Fibroblast of villous mesenchyme (primary cell): ENCODE results near the gene USP35. TPM values are rescaled to one million over a fixed set of nuclear protein-coding genes. Genes with fewer than 3 reads are reported as not detected.

Experiments used
- DNase-seq: peaks from one replicate; pipeline ENCODE4 v3.0.0-alpha.2; 2010; ENCODE audit warnings: low read depth
- H3K4me3 ChIP-seq: 2 replicates; pipeline ENCODE4 v1.5.1; 2011; ENCODE audit warnings: low read depth, mild to moderate bottlenecking, low read length
- total RNA-seq: library from RNA; depleted of rRNA; stranded (reverse); fragments of >200 nt; gene quantifications from 2 replicates; pipeline ENCODE4 v1.2.3, GENCODE V29; 2012
- TF ChIP-seq, protein P1 (sequence below): IDR thresholded peaks from 2 replicates; pipeline ENCODE4 v1.5.1; 2012; ENCODE audit warnings: low read depth, mild to moderate bottlenecking, low read length; ENCODE audit not compliant: insufficient read depth

USP35 gene
- total RNA-seq, 1 donor: 10.8 TPM

DNA sequence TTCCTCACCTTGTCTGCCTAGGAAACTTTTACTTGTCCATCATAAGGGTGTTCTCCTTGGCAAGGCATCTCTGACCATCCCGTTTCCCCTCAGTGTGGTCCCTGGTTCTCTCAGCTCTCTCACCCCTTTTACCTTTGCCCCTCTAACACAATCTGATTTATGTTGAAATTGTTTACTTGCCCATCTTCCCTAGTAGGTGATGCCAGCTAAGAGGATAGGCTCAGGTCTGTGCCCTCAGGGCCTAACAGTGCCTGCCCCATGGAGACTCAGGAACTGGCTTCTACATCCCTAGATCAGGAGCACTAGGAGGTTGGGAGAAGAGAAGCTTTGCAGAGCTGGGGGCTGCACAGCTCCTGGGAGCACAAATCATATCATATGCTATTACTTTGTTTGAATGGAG lies 28.2 kb upstream of the USP35 start:
- no peak overlapping the region for H3K4me3 ChIP-seq
- no peak for DNase-seq
- TF ChIP-seq, protein P1, sequence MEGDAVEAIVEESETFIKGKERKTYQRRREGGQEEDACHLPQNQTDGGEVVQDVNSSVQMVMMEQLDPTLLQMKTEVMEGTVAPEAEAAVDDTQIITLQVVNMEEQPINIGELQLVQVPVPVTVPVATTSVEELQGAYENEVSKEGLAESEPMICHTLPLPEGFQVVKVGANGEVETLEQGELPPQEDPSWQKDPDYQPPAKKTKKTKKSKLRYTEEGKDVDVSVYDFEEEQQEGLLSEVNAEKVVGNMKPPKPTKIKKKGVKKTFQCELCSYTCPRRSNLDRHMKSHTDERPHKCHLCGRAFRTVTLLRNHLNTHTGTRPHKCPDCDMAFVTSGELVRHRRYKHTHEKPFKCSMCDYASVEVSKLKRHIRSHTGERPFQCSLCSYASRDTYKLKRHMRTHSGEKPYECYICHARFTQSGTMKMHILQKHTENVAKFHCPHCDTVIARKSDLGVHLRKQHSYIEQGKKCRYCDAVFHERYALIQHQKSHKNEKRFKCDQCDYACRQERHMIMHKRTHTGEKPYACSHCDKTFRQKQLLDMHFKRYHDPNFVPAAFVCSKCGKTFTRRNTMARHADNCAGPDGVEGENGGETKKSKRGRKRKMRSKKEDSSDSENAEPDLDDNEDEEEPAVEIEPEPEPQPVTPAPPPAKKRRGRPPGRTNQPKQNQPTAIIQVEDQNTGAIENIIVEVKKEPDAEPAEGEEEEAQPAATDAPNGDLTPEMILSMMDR: no peak

DNA sequence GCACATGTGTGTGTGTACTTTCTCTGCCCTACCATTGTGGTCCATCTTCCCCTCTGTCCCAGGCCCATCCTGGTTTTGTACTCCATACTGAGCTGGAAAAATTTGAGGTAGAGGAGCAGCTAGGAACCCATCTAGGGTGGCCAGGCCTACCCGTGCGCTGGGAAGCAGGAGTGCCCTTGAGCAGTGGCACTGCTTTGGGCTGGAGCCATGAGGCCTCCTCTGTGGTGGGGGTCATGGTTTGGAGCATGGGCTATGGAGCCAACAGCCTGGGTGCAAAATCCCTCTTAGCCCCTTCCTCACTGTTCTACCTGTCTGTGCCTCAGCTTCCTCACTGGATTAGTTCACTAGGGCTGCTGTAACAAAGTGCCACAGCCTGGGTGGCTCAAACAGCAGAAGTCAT lies 27.4 kb upstream of the USP35 start:
- no peak for DNase-seq
- TF ChIP-seq, protein P1: no peak
- no peak overlapping the region for H3K4me3 ChIP-seq

DNA sequence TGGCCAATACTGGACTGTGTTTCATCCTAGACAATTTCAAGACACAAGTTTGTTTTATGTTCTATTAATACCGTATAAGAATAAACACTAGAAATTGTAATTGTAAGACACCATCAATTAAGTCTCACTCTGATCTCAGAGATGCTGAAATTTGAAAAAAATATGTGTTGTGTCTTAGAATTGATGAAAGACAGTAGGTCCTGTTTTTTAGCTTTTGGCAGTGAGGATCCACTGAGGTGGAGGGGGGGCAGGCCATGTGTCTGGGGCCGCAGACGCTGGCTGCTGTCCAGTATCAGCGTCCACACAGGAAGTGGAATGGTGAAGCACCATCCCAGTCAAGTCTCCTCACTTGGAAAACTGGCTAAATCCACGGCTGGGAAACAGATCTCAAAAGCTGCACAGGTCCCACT lies 26.8 kb upstream of the USP35 start:
- peak; percentile 45 for DNase-seq

DNA sequence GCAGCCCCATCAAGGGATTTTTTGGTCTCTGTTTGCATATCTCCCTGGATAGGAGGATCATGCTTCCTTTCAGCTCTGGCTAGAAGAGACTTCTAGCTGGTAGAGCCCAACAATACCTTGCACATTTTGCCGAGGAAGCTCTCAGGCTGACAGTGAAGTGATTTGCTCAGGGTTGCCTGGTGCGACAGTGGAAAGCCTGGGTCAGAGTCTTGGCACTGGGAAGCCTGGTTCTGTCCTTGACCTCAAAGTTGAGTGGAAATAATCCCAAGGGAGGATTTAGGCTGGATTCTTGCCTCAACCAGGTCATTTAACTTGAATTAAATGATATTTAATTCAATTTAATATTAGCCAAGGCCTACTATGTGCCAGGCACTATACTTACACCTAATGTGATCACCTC lies 24.9 kb upstream of the USP35 start:
- TF ChIP-seq, protein P1: no peak
- no peak for DNase-seq
- H3K4me3 ChIP-seq: no peak overlapping the region

More for the DNA sequence above, 26.8 kb upstream of the USP35 start:
- H3K4me3 ChIP-seq: no peak overlapping the region
- TF ChIP-seq, protein P1: no peak

DNA sequence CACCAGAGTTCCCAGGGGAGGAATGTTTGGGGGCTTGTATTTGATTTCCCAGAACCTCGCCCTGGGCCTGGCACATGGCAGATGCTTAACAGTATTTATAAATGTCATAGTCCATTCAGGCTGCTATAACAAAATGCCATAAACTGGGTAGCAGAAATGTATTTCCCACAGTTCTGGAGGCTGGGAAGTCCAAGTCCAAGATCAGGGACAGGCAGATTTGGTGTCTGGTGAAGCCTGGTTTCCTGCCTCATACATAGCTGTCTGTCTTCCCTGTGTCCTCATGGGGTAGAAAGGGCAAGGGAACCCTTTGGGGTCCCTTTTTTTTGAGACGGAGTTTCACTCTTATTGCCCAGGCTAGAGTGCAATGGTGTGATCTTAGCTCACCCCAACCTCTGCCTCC lies 24.2 kb upstream of the USP35 start:
- H3K4me3 ChIP-seq: no peak overlapping the region
- no peak for DNase-seq
- TF ChIP-seq, protein P1: no peak

DNA sequence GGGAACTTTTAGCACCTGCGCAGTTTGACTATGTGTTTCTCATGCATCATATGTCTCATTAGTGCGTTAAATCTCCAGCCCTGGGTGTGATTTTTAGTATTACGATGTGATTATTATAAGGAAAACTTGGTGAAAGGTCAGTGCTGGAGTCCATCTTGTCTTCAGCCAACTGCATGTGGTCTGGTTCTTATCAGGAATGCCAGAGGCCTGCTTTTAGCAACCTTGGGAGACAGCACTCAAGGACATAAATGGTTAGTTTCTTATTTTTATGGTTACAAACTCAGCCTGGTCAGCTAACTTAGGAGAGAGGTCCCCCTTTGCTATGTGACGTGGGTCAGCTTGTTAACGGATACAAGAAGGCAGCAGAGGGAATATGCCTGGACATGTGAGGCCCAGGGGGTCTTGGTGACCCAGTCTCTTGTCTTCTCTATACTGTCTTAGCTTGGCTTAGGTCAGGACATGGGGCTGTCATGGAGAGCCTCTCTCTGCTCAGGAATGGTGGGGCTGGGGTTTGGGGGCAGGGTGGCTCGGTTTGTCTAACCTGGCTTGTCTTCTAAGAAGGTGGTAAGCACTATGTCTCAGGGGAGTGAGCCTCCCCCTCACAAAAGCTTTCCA lies 21.8 kb upstream of the USP35 start:
- peak; percentile 68 for DNase-seq
- no peak overlapping the region for H3K4me3 ChIP-seq

More for the DNA sequence above, 21.8 kb upstream of the USP35 start:
- TF ChIP-seq, protein P1: no peak
